Measurements from ENCODE around the gene SSTR5.

SSTR5 gene

GRCh38 chr16:1105888-1106620 lies 33.5 kb downstream of the SSTR5 start:
- H3K4me1 Mint-ChIP-seq, result no peaks in the 10 kb centered on the region
- peaks cover 61% of the 10 kb centered on the region for H3K27me3 Mint-ChIP-seq
- H3K9me3 Mint-ChIP-seq, result peaks cover 2% of the 10 kb centered on the region
- no peak overlapping the region for H3K27ac Mint-ChIP-seq
- no peak overlapping the region for H3K4me3 Mint-ChIP-seq
- peak; percentile 52 for ATAC-seq
- H3K36me3 Mint-ChIP-seq, result no peaks in the 10 kb centered on the region

- Mint-ChIP-seq H3K4me3 (no peak overlapping the region), H3K27me3 (peaks cover 59% of the 10 kb centered on the region), H3K27ac (no peak overlapping the region), H3K4me1 (no peaks in the 10 kb centered on the region), H3K36me3 (no peaks in the 10 kb centered on the region), H3K9me3 (peaks cover 2% of the 10 kb centered on the region)
- ATAC-seq, result no peak
Observed at GRCh38 chr16:1106659-1107058, 34.1 kb downstream of the SSTR5 start.

DNA sequence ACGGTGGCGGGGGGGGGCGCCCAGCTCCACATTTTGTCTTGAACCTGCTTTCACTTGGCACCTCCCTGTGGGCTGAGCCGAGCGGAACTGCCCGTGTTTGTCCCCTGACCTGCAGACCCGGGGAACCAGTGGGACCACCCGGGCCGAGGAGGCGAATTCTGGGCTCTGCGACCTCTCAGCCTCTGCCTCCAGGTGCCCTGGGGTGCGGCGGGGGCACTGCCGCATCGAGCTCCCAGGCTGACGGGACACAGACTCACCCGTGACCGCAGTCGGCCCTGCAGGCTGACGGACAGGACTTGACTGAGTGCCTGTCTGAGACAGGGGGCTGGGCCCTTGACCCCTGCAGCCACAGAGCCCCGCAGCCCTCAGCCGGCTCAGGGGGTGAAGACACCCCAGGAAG lies 34.6 kb downstream of the SSTR5 start:
- Mint-ChIP-seq H3K9me3 (peaks cover 2% of the 10 kb centered on the region), H3K36me3 (no peaks in the 10 kb centered on the region), H3K27ac (no peak overlapping the region), H3K27me3 (peaks cover 60% of the 10 kb centered on the region), H3K4me1 (no peaks in the 10 kb centered on the region), H3K4me3 (no peak overlapping the region)
- no peak for ATAC-seq

GRCh38 chr16:1107731-1108130 lies 35.2 kb downstream of the SSTR5 start:
- H3K4me3 Mint-ChIP-seq, result no peak overlapping the region
- peaks cover 66% of the 10 kb centered on the region for H3K27me3 Mint-ChIP-seq
- H3K9me3 Mint-ChIP-seq, result peaks cover 2% of the 10 kb centered on the region
- no peak for ATAC-seq
- no peak overlapping the region for H3K27ac Mint-ChIP-seq
- H3K4me1 Mint-ChIP-seq, result no peaks in the 10 kb centered on the region
- no peaks in the 10 kb centered on the region for H3K36me3 Mint-ChIP-seq

GRCh38 chr16:1108299-1109252 lies 36.0 kb downstream of the SSTR5 start:
- no peaks in the 10 kb centered on the region for H3K4me1 Mint-ChIP-seq

DNA sequence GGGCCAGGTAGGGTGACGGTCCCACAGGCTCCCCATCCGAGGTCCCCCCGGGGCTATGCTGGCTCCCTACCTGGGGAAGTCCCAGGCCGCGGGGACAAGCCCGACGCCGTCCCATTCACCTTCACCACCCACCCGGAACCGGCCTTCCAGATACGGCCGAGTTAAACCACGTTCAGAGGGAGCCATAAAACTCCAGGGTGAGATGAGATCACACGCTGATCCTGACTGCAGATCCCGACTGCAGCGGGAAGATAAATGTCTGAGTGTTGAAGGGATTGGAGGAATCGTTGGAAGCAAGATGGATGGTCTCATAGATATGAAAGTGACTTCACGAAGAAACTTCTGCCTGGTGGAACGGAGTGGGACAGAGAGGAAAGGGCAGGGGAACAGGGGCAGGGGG lies 37.1 kb downstream of the SSTR5 start:
- Mint-ChIP-seq H3K4me3 (no peak overlapping the region), H3K36me3 (no peaks in the 10 kb centered on the region), H3K27ac (no peak overlapping the region), H3K27me3 (peaks cover 70% of the 10 kb centered on the region), H3K4me1 (no peaks in the 10 kb centered on the region), H3K9me3 (peaks cover 2% of the 10 kb centered on the region)
- no peak for ATAC-seq

More at GRCh38 chr16:1108299-1109252, 36.0 kb downstream of the SSTR5 start:
- no peak overlapping the region for H3K4me3 Mint-ChIP-seq
- no peak for ATAC-seq
- H3K27ac Mint-ChIP-seq, result no peak overlapping the region
- no peaks in the 10 kb centered on the region for H3K36me3 Mint-ChIP-seq
- H3K27me3 Mint-ChIP-seq, result peaks cover 72% of the 10 kb centered on the region
- peaks cover 2% of the 10 kb centered on the region for H3K9me3 Mint-ChIP-seq

- no peak overlapping the region for H3K27ac Mint-ChIP-seq
- H3K36me3 Mint-ChIP-seq, result no peaks in the 10 kb centered on the region
- ATAC-seq, result no peak
- H3K27me3 Mint-ChIP-seq, result peaks cover 59% of the 10 kb centered on the region
- H3K4me3 Mint-ChIP-seq, result no peak overlapping the region
- H3K4me1 Mint-ChIP-seq, result no peaks in the 10 kb centered on the region
- H3K9me3 Mint-ChIP-seq, result peaks cover 2% of the 10 kb centered on the region
Observed at GRCh38 chr16:1112506-1113184, 40.1 kb downstream of the SSTR5 start.

- Mint-ChIP-seq H3K4me1 (no peaks in the 10 kb centered on the region), H3K9me3 (peaks cover 2% of the 10 kb centered on the region), H3K4me3 (no peak overlapping the region), H3K36me3 (no peaks in the 10 kb centered on the region), H3K27ac (no peak overlapping the region), H3K27me3 (peaks cover 53% of the 10 kb centered on the region)
- ATAC-seq, result no peak
Observed at GRCh38 chr16:1113489-1113888, 40.9 kb downstream of the SSTR5 start.

DNA sequence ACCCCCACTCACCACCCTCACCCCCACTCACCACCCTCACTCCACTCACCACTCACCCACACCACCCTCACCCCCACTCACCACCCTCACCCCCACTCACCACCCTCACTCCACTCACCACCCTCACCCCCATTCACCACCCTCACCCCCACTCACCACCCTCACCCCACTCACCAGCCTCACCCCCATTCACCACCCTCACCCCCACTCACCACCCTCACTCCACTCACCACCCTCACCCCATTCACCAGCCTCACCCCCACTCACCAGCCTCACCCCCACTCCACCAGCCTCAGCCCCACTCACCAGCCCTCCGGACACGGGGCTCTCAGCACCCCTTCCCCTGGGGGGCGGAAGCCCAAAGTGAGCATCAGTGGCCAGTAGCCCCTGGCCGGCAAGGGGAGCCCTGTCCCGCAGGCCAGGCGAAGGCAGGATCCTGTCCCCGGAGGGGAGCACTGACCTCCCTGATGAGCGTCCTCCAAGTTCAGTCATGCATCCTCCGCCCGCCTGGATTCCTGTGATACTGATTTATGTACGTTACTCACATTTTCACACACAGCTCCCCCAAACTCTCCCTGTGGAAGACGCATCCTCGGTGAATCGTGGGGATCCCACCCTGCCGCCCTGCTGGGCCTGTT lies 41.5 kb downstream of the SSTR5 start:
- ATAC-seq, result peak; percentile 46
- Mint-ChIP-seq H3K36me3 (no peaks in the 10 kb centered on the region), H3K4me3 (no peak overlapping the region), H3K9me3 (peaks cover 2% of the 10 kb centered on the region), H3K27me3 (peaks cover 48% of the 10 kb centered on the region), H3K4me1 (no peaks in the 10 kb centered on the region), H3K27ac (no peak overlapping the region)

GRCh38 chr16:1116693-1117077 lies 44.1 kb downstream of the SSTR5 start:
- peaks cover 56% of the 10 kb centered on the region for H3K27me3 Mint-ChIP-seq
- H3K36me3 Mint-ChIP-seq, result no peaks in the 10 kb centered on the region
- H3K27ac Mint-ChIP-seq, result no peak overlapping the region
- no peak for ATAC-seq
- peaks cover 12% of the 10 kb centered on the region for H3K4me1 Mint-ChIP-seq
- H3K4me3 Mint-ChIP-seq, result no peak overlapping the region
- H3K9me3 Mint-ChIP-seq, result no peaks in the 10 kb centered on the region

GRCh38 chr16:1117176-1117900 lies 44.8 kb downstream of the SSTR5 start:
- Mint-ChIP-seq H3K27ac (no peak overlapping the region), H3K9me3 (no peaks in the 10 kb centered on the region), H3K36me3 (no peaks in the 10 kb centered on the region), H3K27me3 (peaks cover 59% of the 10 kb centered on the region), H3K4me3 (no peak overlapping the region), H3K4me1 (peaks cover 12% of the 10 kb centered on the region)
- no peak for ATAC-seq

- peaks cover 56% of the 10 kb centered on the region for H3K27me3 Mint-ChIP-seq
- no peaks in the 10 kb centered on the region for H3K36me3 Mint-ChIP-seq
- no peak overlapping the region for H3K27ac Mint-ChIP-seq
- ATAC-seq, result no peak
- no peaks in the 10 kb centered on the region for H3K9me3 Mint-ChIP-seq
- H3K4me3 Mint-ChIP-seq, result no peak overlapping the region
- peaks cover 12% of the 10 kb centered on the region for H3K4me1 Mint-ChIP-seq
Observed at GRCh38 chr16:1117926-1118325, 45.4 kb downstream of the SSTR5 start.

- Mint-ChIP-seq H3K4me3 (no peak overlapping the region), H3K27me3 (peaks cover 56% of the 10 kb centered on the region), H3K27ac (no peak overlapping the region), H3K4me1 (peaks cover 12% of the 10 kb centered on the region), H3K9me3 (no peaks in the 10 kb centered on the region), H3K36me3 (no peaks in the 10 kb centered on the region)
- ATAC-seq, result no peak
Observed at GRCh38 chr16:1119129-1119528, 46.6 kb downstream of the SSTR5 start.

DNA sequence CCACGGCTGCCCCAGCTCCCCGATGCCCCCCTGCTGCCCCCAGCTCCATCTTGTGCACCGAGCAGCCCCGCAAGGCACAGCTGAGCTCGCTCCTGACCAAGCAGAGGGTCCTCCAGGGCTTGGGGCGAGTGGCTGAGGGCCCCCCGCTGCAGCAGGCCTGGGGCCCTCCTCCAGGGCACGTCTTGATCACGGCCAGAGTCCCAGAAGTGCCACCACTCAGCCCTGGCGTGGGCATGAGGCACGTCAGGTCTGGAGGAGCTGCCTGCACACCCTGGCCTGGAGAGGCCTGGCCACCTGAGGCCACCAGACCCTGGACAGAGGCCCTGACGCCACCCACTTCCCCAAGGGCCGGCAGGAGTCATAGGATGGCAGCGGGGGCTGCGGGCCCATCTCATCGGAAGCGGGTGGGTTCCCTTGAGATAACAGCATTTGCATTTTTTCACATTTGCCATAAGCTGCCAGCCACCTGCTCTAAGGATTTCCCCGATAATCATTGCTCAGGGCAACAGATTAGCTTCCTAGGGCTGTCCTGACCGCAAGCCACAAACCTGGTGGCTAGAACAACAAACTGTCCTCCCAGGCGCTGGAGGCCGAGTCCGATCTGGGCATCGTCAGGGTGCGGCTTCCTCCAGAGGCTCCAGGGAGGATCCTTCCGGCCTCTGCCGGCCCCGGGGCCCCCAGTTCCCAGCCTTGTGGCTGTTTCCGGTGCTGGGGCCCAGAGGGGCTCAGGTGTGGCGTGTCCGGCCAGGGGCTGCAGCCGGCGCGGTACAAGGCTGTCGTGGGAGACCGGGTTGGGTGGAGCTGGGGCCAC lies 47.4 kb downstream of the SSTR5 start:
- Mint-ChIP-seq H3K4me1 (peaks cover 12% of the 10 kb centered on the region), H3K27me3 (peaks cover 49% of the 10 kb centered on the region), H3K27ac (no peak overlapping the region), H3K4me3 (no peak overlapping the region), H3K9me3 (no peaks in the 10 kb centered on the region), H3K36me3 (no peaks in the 10 kb centered on the region)
- ATAC-seq, result no peak

All from stimulated activated memory B cell treated with anti-CD40 and anti-IgM and Interleukin-4, amounts not matched to agents 10 μg/mL and 1 μg/mL and 100 μg/mL, for 72 hours (primary cell).